ENCODE results near the gene ANP32E.
"Not testable (repeated sequence)": the region's sequence is repeated elsewhere in the genome, so short reads cannot be mapped to it uniquely, and the experiment has no call there.

Gene ANP32E

GRCh38 chr1:150192012-150192411 is 43.9 kb downstream of the ANP32E start:
- Histone ChIP-seq H3F3A (ENCODE audit: insufficient read depth) (no peaks in the 10 kb centered on the region), H3K36me3 (ENCODE audit: low read length) (no peaks in the 10 kb centered on the region), H3K9me2 (replicated peaks; ENCODE audit: insufficient read depth, low read length) (no peaks in the 10 kb centered on the region), H2AFZ (ENCODE audit: low read depth, low read length, severe bottlenecking) (no peak overlapping the region), H4K20me1 (ENCODE audit: low read depth, low read length) (no peaks in the 10 kb centered on the region), H3K27ac (ENCODE audit: low read depth, low read length) (no peak overlapping the region), H3K27me3 (ENCODE audit: low read length) (no peaks in the 10 kb centered on the region), H3K4me2 (ENCODE audit: low read depth, low read length, poor library complexity, severe bottlenecking) (no peak overlapping the region), H3K9me3 (ENCODE audit: insufficient read depth, low read length) (no peaks in the 10 kb centered on the region), H3K4me3 (ENCODE audit: insufficient read depth, low read length, poor library complexity, severe bottlenecking) (no peak overlapping the region), H3K79me2 (ENCODE audit: insufficient read depth, low read length) (no peaks in the 10 kb centered on the region), H3K9ac (ENCODE audit: low read length) (no peak overlapping the region)
- TF ChIP-seq EZH2phosphoT487 (conservative IDR thresholded peaks at IDR 0.05; ENCODE audit: low read length) (no peak), CTCF (IDR thresholded peaks at IDR 0.05; ENCODE audit: insufficient read depth, low read length, poor library complexity, severe bottlenecking) (no peak)

- no peaks in the 10 kb centered on the region for H3K36me3 ChIP-seq (ENCODE audit: low read length)
- H3K79me2 ChIP-seq (ENCODE audit: insufficient read depth, low read length), result no peaks in the 10 kb centered on the region
- TF ChIP-seq EZH2phosphoT487 (conservative IDR thresholded peaks at IDR 0.05; ENCODE audit: low read length) (no peak), CTCF (IDR thresholded peaks at IDR 0.05; ENCODE audit: insufficient read depth, low read length, poor library complexity, severe bottlenecking) (no peak)
- H3K27ac ChIP-seq (ENCODE audit: low read depth, low read length), result no peak overlapping the region
- H3K4me2 ChIP-seq (ENCODE audit: low read depth, low read length, poor library complexity, severe bottlenecking), result no peak overlapping the region
- no peaks in the 10 kb centered on the region for H3K27me3 ChIP-seq (ENCODE audit: low read length)
- H3F3A ChIP-seq (ENCODE audit: insufficient read depth), result no peaks in the 10 kb centered on the region
- H2AFZ ChIP-seq (ENCODE audit: low read depth, low read length, severe bottlenecking), result no peak overlapping the region
- no peaks in the 10 kb centered on the region for H3K9me3 ChIP-seq (ENCODE audit: insufficient read depth, low read length)
- H3K4me3 ChIP-seq (ENCODE audit: insufficient read depth, low read length, poor library complexity, severe bottlenecking), result no peak overlapping the region
- H4K20me1 ChIP-seq (ENCODE audit: low read depth, low read length), result no peaks in the 10 kb centered on the region
- H3K9me2 ChIP-seq (replicated peaks; ENCODE audit: insufficient read depth, low read length), result no peaks in the 10 kb centered on the region
- H3K9ac ChIP-seq (ENCODE audit: low read length), result no peak overlapping the region
These were observed 48.4 kb downstream of the ANP32E start for GRCh38 chr1:150187560-150187931.

- Histone ChIP-seq H3K27ac (ENCODE audit: low read depth, low read length) (no peak overlapping the region), H3K36me3 (ENCODE audit: low read length) (no peaks in the 10 kb centered on the region), H3K9ac (ENCODE audit: low read length) (no peak overlapping the region), H3K4me3 (ENCODE audit: insufficient read depth, low read length, poor library complexity, severe bottlenecking) (no peak overlapping the region), H4K20me1 (ENCODE audit: low read depth, low read length) (no peaks in the 10 kb centered on the region), H3K27me3 (ENCODE audit: low read length) (no peaks in the 10 kb centered on the region), H3K9me2 (replicated peaks; ENCODE audit: insufficient read depth, low read length) (no peaks in the 10 kb centered on the region), H2AFZ (ENCODE audit: low read depth, low read length, severe bottlenecking) (no peak overlapping the region), H3F3A (ENCODE audit: insufficient read depth) (no peaks in the 10 kb centered on the region), H3K4me2 (ENCODE audit: low read depth, low read length, poor library complexity, severe bottlenecking) (no peak overlapping the region), H3K79me2 (ENCODE audit: insufficient read depth, low read length) (no peaks in the 10 kb centered on the region), H3K9me3 (ENCODE audit: insufficient read depth, low read length) (no peaks in the 10 kb centered on the region)
- peak; percentile 48 for TF ChIP-seq CTCF (IDR thresholded peaks at IDR 0.05; ENCODE audit: insufficient read depth, low read length, poor library complexity, severe bottlenecking)
- no peak for TF ChIP-seq EZH2phosphoT487 (conservative IDR thresholded peaks at IDR 0.05; ENCODE audit: low read length)
These were observed 48.9 kb downstream of the ANP32E start for GRCh38 chr1:150186789-150187559.

GRCh38 chr1:150186438-150186788 is 49.5 kb downstream of the ANP32E start:
- H3K9me2 ChIP-seq (replicated peaks; ENCODE audit: insufficient read depth, low read length); H2AFZ ChIP-seq (ENCODE audit: low read depth, low read length, severe bottlenecking); H3K9me3 ChIP-seq (ENCODE audit: insufficient read depth, low read length); H3K27me3 ChIP-seq (ENCODE audit: low read length); H3K4me2 ChIP-seq (ENCODE audit: low read depth, low read length, poor library complexity, severe bottlenecking); H3K27ac ChIP-seq (ENCODE audit: low read depth, low read length); H3K4me3 ChIP-seq (ENCODE audit: insufficient read depth, low read length, poor library complexity, severe bottlenecking); H3K9ac ChIP-seq (ENCODE audit: low read length); H3F3A ChIP-seq (ENCODE audit: insufficient read depth); H4K20me1 ChIP-seq (ENCODE audit: low read depth, low read length); H3K36me3 ChIP-seq (ENCODE audit: low read length); H3K79me2 ChIP-seq (ENCODE audit: insufficient read depth, low read length): not testable (repeated sequence)
